ENCODE measurements around the gene CCDC15.
"Not testable (repeated sequence)": the region's sequence is repeated elsewhere in the genome, so short reads cannot be mapped to it uniquely, and the experiment has no call there.

The CCDC15 gene

DNA sequence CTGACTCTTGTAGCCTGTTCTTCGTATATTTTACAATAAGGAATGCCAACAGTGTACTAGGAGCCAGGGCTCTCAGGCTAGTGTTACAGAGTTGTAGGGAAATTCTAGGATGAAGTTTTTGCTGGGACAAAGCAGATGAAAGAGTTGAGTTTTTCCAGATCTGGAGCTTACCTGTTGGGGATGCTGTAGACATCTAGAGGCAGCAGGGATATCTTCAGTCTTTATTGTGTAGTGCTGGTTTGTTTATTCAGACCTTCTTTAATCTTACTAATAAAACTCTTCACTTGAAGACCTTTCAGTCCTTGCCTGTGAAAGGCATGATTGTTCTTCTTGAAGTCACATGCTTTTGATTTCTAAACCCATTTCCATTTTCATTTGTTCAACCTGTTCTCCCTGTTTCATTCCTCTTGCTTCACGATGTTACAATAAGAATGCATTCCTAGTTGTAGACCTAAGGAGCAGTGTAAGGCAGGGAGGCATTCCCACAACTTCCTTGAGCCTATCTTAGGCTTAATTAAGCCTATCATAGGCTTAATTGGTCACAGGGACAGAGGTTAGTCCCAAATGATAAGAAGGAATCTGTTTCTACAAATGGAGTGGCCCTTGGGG lies 101.2 kb downstream of the CCDC15 start:
- no peak for DNase-seq
- TF ChIP-seq CTCF (IDR thresholded peaks at IDR 0.05; ENCODE audit: borderline replicate concordance, extremely low read depth, low read length, poor library complexity, severe bottlenecking) (no peak), EZH2 (IDR thresholded peaks at IDR 0.05; ENCODE audit: borderline replicate concordance, low read depth, low read length, severe bottlenecking) (no peak)
- no peaks in the 10 kb centered on the region for H4K20me1 ChIP-seq (ENCODE audit: insufficient read depth, low read length)
- no peaks in the 10 kb centered on the region for H3K79me2 ChIP-seq (ENCODE audit: insufficient read depth, low read length)
- no peak overlapping the region for H3K4me2 ChIP-seq (ENCODE audit: insufficient read depth, low read length)
- H3K4me1 ChIP-seq (ENCODE audit: insufficient read depth, low read length) = no peaks in the 10 kb centered on the region
- H3K9ac ChIP-seq (ENCODE audit: low read depth, low read length) = no peak overlapping the region
- H3K4me3 ChIP-seq (ENCODE audit: low read depth in 1 of 2, low read length in 2 of 2) = no peak overlapping the region
- H3K9me3 ChIP-seq (ENCODE audit: insufficient read depth, low read length, severe bottlenecking) = no peaks in the 10 kb centered on the region
- ATAC-seq (ENCODE audit: insufficient read depth, low read depth) = no peak
- no peak overlapping the region for H3K27ac ChIP-seq (ENCODE audit: low read length)
- H3K27me3 ChIP-seq (ENCODE audit: insufficient read depth, low read length, poor library complexity) = no peaks in the 10 kb centered on the region
- H2AFZ ChIP-seq (ENCODE audit: low read depth, low read length) = no peak overlapping the region
- H3K36me3 ChIP-seq (ENCODE audit: insufficient read depth, low read length) = no peaks in the 10 kb centered on the region

DNA sequence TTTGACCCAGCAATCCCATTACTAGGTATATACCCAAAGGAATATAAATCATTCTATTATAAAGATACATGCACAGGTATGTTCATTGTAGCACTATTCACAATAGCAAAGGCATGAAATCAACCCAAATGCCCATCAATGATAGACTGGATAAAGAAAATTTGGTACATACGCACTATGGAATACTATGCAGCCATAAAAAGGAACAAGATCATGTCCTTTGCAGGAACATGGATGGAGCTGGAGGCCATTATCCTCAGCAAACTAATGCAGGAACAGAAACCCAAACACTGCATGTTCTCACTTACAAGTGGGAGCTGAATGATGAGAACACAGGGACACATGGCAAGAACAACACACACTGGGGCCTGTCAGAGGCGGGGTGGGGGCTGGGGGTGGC lies 102.1 kb downstream of the CCDC15 start:
- H3K4me1 ChIP-seq (ENCODE audit: insufficient read depth, low read length); ATAC-seq (ENCODE audit: insufficient read depth, low read depth): not testable (repeated sequence)

GRCh38 chr11:125056931-125057692 lies 103.1 kb downstream of the CCDC15 start:
- no peak for DNase-seq

More for the DNA sequence above, 102.1 kb downstream of the CCDC15 start:
- H3K9ac ChIP-seq (ENCODE audit: low read depth, low read length); H3K36me3 ChIP-seq (ENCODE audit: insufficient read depth, low read length); H2AFZ ChIP-seq (ENCODE audit: low read depth, low read length); H3K4me3 ChIP-seq (ENCODE audit: low read depth in 1 of 2, low read length in 2 of 2); H3K9me3 ChIP-seq (ENCODE audit: insufficient read depth, low read length, severe bottlenecking); DNase-seq; H3K79me2 ChIP-seq (ENCODE audit: insufficient read depth, low read length); H3K27me3 ChIP-seq (ENCODE audit: insufficient read depth, low read length, poor library complexity); H3K27ac ChIP-seq (ENCODE audit: low read length); H3K4me2 ChIP-seq (ENCODE audit: insufficient read depth, low read length); H4K20me1 ChIP-seq (ENCODE audit: insufficient read depth, low read length): not testable (repeated sequence)

More at GRCh38 chr11:125056931-125057692, 103.1 kb downstream of the CCDC15 start:
- no peaks in the 10 kb centered on the region for H3K4me1 ChIP-seq (ENCODE audit: insufficient read depth, low read length)
- no peak overlapping the region for H3K27ac ChIP-seq (ENCODE audit: low read length)
- no peak overlapping the region for H3K4me2 ChIP-seq (ENCODE audit: insufficient read depth, low read length)
- no peaks in the 10 kb centered on the region for H3K9me3 ChIP-seq (ENCODE audit: insufficient read depth, low read length, severe bottlenecking)
- H4K20me1 ChIP-seq (ENCODE audit: insufficient read depth, low read length) = no peaks in the 10 kb centered on the region
- H2AFZ ChIP-seq (ENCODE audit: low read depth, low read length) = no peak overlapping the region
- H3K36me3 ChIP-seq (ENCODE audit: insufficient read depth, low read length) = no peaks in the 10 kb centered on the region
- no peak overlapping the region for H3K9ac ChIP-seq (ENCODE audit: low read depth, low read length)
- no peak for TF ChIP-seq CTCF (IDR thresholded peaks at IDR 0.05; ENCODE audit: borderline replicate concordance, extremely low read depth, low read length, poor library complexity, severe bottlenecking)
- no peak for TF ChIP-seq EZH2 (IDR thresholded peaks at IDR 0.05; ENCODE audit: borderline replicate concordance, low read depth, low read length, severe bottlenecking)
- H3K27me3 ChIP-seq (ENCODE audit: insufficient read depth, low read length, poor library complexity) = no peaks in the 10 kb centered on the region
- ATAC-seq (ENCODE audit: insufficient read depth, low read depth) = no peak
- H3K4me3 ChIP-seq (ENCODE audit: low read depth in 1 of 2, low read length in 2 of 2) = no peak overlapping the region
- H3K79me2 ChIP-seq (ENCODE audit: insufficient read depth, low read length) = no peaks in the 10 kb centered on the region
